Activated CD8-positive, alpha-beta memory T cell treated with anti-CD3 and anti-CD28 coated beads, Interleukin-2, amount 10 ng/mL, durations not matched to agents 7 days and 5 days (primary cell): ENCODE results near the gene SOCS7. TPM values are rescaled to one million over a fixed set of nuclear protein-coding genes. Genes with fewer than 3 reads are reported as not detected.
A peak's percentile ranks its signal among the peaks of the same experiment; 100 is the strongest.

Experiments used
- ATAC-seq: fragments of 150-1000 bp; cut with Tn5 transposase; one replicate; pipeline ENCODE4 v1.10.0; 2021; ENCODE audit warnings: moderate library complexity
- CTCF ChIA-PET: fragments of 350-600 bp; sonication (Branson Sonifier 250); formaldehyde crosslinking; loops from one replicate; lab custom pipeline; 2021; ENCODE audit warnings: antibody characterized with exemption; lab: Charles Lee
- DNase-seq: peaks from one replicate; pipeline ENCODE4 v3.0.0-alpha.2; 2020
- H3K27ac Mint-ChIP-seq: one replicate; pipeline ENCODE4 v1.8.0; 2021; ENCODE audit warnings: mild to moderate bottlenecking, mixed read lengths
- H3K27me3 Mint-ChIP-seq: one replicate; pipeline ENCODE4 v1.8.0; 2021; ENCODE audit warnings: mixed read lengths
- H3K36me3 Mint-ChIP-seq: one replicate; pipeline ENCODE4 v1.8.0; 2021; ENCODE audit warnings: mild to moderate bottlenecking, mixed read lengths
- H3K4me1 Mint-ChIP-seq: one replicate; pipeline ENCODE4 v1.8.0; 2021; ENCODE audit warnings: mixed read lengths
- H3K4me3 Mint-ChIP-seq: one replicate; pipeline ENCODE4 v1.8.0; 2021; ENCODE audit warnings: mild to moderate bottlenecking, moderate library complexity, mixed read lengths
- H3K9me3 Mint-ChIP-seq: one replicate; pipeline ENCODE4 v1.8.0; 2022; ENCODE audit warnings: low read depth, mixed read lengths
- total RNA-seq, 2 experiments: library from RNA; stranded (reverse); gene quantifications; one replicate each; pipeline ENCODE4 v1.2.3, GENCODE V29; 2021

SOCS7 gene
- total RNA-seq, 2 experiments from 2014 or later = 16.2 to 16.8 TPM

DNA sequence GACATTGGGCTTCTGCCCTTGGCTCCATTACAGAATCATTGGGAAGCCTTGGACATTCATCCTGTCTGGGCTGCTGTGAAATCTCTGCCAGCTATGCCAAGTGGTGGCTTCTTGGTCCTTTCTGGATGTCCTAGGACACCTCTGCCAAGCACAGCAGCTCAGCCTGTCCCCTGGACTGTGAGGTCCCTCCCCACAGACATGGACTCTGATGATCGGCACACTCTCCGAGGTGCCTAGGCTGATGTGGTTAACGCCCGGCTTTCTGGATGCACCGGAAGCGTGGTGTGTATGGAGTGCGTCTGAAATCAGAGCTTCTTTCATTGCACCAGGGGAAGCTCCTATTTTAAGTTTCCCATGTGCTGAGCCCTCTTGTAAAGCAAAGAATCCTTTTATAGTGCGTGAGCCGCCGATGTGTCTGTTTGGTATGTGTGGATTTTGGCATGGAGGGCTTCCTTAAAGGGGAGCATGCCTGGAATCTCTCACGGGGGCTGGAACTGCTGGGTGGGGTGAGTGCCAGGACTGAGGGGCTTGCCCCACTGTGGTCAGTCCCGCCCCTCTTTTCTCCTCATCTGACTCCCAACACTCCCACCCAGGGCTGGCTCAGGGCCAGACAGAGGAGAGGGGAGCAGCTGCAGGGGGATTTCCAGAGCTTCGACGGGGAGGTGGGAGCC, 69.7 kb downstream of the SOCS7 start:
- Mint-ChIP-seq H3K9me3 (no peaks in the 10 kb centered on the region), H3K27ac (no peak overlapping the region), H3K36me3 (no peaks in the 10 kb centered on the region), H3K4me1 (no peaks in the 10 kb centered on the region), H3K27me3 (peaks cover 74% of the 10 kb centered on the region), H3K4me3 (no peak overlapping the region)
- ATAC-seq (no peak), DNase-seq (no peak)
- CTCF ChIA-PET = interaction anchor here (0.5 to 4.1 kb wide), 5 partner anchors 10 to 246 kb away, joined by 3 to 32 read pairs (median 3); partner anchors contain the start of gene SOCS7

DNA sequence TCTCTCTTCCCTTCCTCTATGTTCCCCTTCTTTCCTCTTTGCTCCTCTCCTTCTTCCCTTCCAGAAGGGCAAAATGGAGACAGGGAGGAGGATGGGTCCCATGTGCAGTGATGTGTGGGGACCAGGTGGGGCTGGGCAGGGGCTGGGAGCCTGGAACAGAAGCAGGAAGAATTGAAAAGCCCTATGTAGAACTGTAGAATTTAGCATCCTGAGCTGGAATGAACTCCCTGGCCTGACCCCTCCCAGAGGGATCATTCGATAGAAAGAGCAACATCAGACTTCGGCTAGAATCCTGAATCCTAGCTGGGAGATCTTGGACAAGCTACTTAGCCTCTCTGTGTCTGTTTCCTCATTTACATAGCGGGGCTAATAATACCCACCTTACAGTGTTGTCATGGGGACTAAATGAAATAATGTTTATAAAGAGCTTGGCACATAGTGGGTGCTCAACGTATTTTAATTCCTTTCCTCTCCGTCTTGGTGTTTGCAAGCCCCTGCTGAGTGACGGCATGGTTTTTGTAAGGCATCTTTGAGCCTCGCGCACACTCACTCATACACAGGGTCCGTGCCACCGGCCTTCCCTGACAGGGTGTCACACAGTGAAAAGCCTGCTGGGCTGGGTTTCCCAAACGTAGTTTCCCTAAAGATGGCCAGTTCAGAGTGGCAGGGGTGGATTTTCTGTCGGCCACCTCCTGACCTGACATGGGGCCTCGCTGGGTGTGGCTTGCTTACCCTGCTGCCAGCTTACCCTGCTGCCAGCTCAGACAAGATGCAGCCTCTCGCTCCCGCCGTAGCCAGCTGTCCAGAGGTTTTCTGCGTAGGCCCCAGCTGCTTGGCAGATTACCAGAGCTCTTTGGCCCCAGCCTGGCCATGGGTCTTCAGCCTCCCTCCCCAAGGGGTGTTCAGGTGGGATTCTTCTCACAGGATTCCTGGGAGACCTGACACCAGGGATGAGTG, 70.5 kb downstream of the SOCS7 start:
- ATAC-seq = no peak
- no peak overlapping the region for H3K27ac Mint-ChIP-seq
- peaks cover 72% of the 10 kb centered on the region for H3K27me3 Mint-ChIP-seq
- H3K36me3 Mint-ChIP-seq = no peaks in the 10 kb centered on the region
- CTCF ChIA-PET = interaction anchor here (0.5 to 4.1 kb wide), 5 partner anchors 9 to 106 kb away, joined by 3 to 32 read pairs (median 3); partner anchors contain the start of gene SOCS7
- H3K9me3 Mint-ChIP-seq = no peaks in the 10 kb centered on the region
- H3K4me3 Mint-ChIP-seq = no peak overlapping the region
- no peak for DNase-seq
- no peaks in the 10 kb centered on the region for H3K4me1 Mint-ChIP-seq

DNA sequence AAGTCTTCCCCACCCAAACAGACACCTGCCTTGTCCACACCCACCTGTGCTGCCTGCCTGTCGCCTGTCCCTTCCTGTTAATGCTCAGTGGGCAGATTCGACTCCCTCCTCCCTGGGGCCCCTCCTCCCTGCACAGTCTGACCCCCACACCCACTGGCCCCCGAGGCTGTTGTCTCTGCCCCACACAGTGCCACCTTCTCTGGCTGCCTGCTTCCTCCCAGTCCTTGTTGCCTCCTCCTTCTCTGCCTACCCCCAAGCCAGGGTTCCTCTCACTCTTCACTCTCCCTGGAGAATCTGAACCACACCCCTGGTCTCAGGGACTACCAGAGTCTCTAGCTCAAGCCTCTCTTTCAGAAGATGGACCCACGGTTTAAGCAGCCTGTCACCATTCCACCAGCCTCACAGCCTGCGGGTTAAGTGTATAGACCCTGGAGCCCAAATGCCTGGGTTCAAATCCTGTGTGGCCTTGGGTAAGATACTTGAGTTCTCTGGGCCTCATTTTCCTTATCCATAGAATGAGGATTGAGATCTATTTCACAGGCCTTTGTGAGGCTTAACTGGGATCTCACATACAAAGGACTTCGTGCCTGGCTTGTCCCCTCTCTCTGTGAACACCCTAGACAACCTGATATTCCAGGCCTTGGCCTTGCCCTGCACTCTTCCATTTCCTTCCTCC, 72.8 kb downstream of the SOCS7 start:
- Mint-ChIP-seq H3K27me3 (peaks cover 67% of the 10 kb centered on the region), H3K36me3 (no peaks in the 10 kb centered on the region), H3K4me3 (no peak overlapping the region), H3K9me3 (no peaks in the 10 kb centered on the region), H3K27ac (no peak overlapping the region), H3K4me1 (peaks cover 6% of the 10 kb centered on the region)
- no peak for ATAC-seq
- CTCF ChIA-PET = interaction anchor here (0.7 to 4.1 kb wide), 19 partner anchors 8 to 243 kb away, joined by 3 to 32 read pairs (median 4); partner anchors contain the start of gene SOCS7
- DNase-seq = no peak

DNA sequence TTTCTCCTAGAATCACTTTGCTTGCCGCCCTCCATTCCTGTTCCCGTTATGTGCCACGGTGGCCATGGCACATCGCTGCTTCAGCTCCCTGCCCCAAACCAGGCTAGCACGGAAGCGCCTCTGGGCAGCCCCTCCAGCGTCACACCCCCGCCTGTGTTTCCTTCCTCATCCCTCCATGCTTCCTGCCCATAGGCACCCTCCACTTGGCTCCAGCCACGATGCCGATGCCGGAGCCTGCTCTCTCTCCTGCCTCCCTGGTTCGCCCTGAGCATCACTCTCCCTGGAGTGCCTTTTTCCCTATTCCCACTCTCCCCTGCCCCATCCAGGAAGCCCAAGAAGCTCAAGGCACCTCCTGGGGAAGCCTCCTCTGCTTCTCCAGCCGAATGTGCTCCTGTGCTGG, 73.4 kb downstream of the SOCS7 start:
- CTCF ChIA-PET = no interaction called here
- Mint-ChIP-seq H3K4me3 (no peak overlapping the region), H3K4me1 (peaks cover 7% of the 10 kb centered on the region), H3K9me3 (no peaks in the 10 kb centered on the region), H3K27ac (no peak overlapping the region), H3K27me3 (peaks cover 67% of the 10 kb centered on the region), H3K36me3 (no peaks in the 10 kb centered on the region)
- ATAC-seq (no peak), DNase-seq (no peak)

DNA sequence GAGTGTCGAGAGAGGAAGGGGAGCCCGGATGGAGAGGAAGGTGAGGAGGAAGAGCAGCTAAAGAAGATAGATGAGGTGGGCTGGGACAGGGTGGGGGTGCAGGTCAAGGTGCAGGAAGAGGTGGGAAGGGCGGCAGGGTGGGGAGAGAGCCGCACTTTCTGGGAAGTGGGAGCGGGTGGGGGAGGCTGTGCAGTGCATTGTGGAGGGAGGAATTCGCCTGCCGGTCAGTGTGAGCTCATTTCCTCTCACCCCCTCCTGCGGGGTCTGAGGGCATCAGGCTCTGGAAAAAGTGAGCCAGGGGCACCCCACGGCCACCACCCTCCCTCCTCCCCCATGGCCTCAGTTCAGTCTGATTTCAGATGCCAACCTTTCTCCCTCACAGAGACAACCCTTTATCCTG, 74.1 kb downstream of the SOCS7 start:
- Mint-ChIP-seq H3K27me3 (peaks cover 67% of the 10 kb centered on the region), H3K4me3 (no peak overlapping the region), H3K36me3 (no peaks in the 10 kb centered on the region), H3K9me3 (no peaks in the 10 kb centered on the region), H3K4me1 (peaks cover 7% of the 10 kb centered on the region), H3K27ac (no peak overlapping the region)
- CTCF ChIA-PET = interaction anchor here (0.8 to 1.9 kb wide), 2 partner anchors 11 to 17 kb away, joined by 3 to 7 read pairs; no protein-coding TSS in a partner anchor
- ATAC-seq (no peak), DNase-seq (no peak)

DNA sequence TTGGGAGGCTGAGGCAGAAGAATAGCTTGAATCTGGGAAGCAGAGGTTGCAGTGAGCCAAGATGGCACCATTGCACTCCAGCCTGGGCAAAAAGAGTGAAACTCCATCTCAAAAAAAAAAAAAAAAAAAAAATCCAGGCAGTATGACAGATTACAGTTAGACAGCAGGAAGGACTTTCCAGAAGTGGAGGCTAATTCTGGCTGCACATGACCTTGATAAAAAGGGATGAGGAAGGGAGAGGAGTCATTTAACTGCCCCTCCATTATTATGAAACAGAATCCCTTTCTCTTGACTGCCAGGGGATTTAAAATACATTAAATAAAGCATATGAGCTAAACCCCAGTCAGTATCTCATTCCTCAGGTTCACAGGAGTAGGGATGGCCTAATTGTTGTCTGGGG, 74.8 kb downstream of the SOCS7 start:
- H3K27me3 Mint-ChIP-seq = peaks cover 69% of the 10 kb centered on the region
- CTCF ChIA-PET = interaction anchor here (0.7 to 1.9 kb wide), 5 partner anchors 12 to 241 kb away, joined by 3 to 7 read pairs (median 3); no protein-coding TSS in a partner anchor
- ATAC-seq (no peak), DNase-seq (no peak)
- H3K27ac Mint-ChIP-seq = no peak overlapping the region
- no peaks in the 10 kb centered on the region for H3K9me3 Mint-ChIP-seq
- H3K36me3 Mint-ChIP-seq = no peaks in the 10 kb centered on the region
- H3K4me3 Mint-ChIP-seq = no peak overlapping the region
- H3K4me1 Mint-ChIP-seq = peaks cover 7% of the 10 kb centered on the region

DNA sequence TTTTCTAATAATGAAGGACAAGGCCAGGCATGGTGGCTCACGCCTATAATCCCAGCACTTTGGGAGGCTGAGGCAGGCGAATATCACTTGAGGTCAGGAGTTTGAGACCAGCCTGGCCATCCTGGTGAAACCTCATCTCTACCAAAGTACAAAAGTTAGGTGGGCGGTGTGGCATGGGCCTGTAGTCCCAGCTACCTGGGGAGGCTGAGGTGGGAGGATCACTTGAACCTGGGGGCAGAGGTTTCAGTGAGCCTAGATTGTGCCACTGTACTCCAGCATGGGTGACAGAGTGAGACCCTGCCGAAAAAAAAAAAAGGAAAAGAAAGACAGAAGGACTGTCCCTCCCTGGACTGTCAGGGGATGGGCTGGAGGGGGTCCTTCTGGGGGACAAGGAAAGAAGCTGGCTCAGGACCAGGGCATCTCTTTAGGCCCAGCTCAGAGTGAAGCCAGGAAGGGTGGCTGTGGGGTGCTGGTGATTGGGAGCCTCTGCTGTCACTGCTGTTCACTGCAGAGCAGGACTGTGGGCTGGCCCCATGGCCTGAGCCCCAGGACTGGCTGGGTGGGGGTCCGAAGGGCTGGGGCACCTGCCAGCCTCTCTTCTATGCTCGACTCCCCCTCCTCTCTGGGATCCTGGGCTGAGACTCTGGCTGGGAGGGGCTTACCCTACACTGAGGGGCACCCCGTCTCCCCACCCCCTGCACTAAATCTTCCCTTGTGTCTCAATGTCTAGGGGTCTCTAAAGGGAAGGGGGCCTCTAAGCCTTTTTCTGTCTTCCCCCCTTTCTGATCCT, 75.7 kb downstream of the SOCS7 start:
- ATAC-seq = no peak
- peaks cover 7% of the 10 kb centered on the region for H3K4me1 Mint-ChIP-seq
- H3K4me3 Mint-ChIP-seq = peak overlapping the region; percentile 61
- no peak for DNase-seq
- H3K9me3 Mint-ChIP-seq = no peaks in the 10 kb centered on the region
- H3K36me3 Mint-ChIP-seq = no peaks in the 10 kb centered on the region
- CTCF ChIA-PET = interaction anchor here (0.7 to 1.9 kb wide), 5 partner anchors 13 to 240 kb away, joined by 3 to 9 read pairs (median 4); no protein-coding TSS in a partner anchor
- H3K27me3 Mint-ChIP-seq = peaks cover 64% of the 10 kb centered on the region
- no peak overlapping the region for H3K27ac Mint-ChIP-seq

DNA sequence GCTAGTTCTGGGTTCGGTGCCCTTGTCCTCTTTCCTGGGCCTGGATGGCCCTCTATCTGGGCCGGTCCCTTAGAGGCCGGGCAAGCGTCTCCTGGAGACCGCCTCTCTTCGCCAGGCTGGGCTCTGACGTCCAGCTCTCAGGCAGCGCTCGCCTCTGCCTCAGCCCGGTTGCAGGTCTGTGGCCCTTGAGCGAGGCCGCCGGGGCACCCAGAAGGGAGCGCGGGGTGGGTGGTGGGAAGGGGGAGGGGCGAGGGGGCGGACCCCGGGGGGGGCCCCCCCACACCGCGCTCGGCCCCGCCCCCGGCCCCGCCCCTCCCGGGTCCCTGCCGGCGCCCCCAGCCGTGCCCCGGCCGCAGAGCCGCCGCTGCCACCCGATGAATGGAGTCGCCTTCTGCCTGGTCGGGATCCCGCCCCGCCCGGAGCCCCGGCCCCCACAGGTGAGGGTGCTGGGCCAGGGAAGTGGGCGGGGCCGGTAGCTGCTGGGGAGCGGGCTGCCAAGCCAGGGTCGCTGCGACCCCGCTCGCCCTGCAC, 76.5 kb downstream of the SOCS7 start, which contains the start of gene ARHGAP23:
Gene ARHGAP23, plus strand, starts transcription at position 353 of the 531 bp plus-strand sequence. Its CDS starts 22 bp downstream, at position 375.
- H3K27me3 Mint-ChIP-seq = peaks cover 58% of the 10 kb centered on the region
- no peaks in the 10 kb centered on the region for H3K36me3 Mint-ChIP-seq
- DNase-seq = no peak
- peaks cover 7% of the 10 kb centered on the region for H3K4me1 Mint-ChIP-seq
- ATAC-seq = peak; percentile 51
- CTCF ChIA-PET = interaction anchor here (1.0 to 1.5 kb wide), 2 partner anchors 14 to 79 kb away, joined by 3 to 9 read pairs; no protein-coding TSS in a partner anchor
- peak within 1 kb of the TSS; percentile 61 for H3K4me3 Mint-ChIP-seq
- no peaks in the 10 kb centered on the region for H3K9me3 Mint-ChIP-seq
- no peak within 1 kb of the TSS for H3K27ac Mint-ChIP-seq

DNA sequence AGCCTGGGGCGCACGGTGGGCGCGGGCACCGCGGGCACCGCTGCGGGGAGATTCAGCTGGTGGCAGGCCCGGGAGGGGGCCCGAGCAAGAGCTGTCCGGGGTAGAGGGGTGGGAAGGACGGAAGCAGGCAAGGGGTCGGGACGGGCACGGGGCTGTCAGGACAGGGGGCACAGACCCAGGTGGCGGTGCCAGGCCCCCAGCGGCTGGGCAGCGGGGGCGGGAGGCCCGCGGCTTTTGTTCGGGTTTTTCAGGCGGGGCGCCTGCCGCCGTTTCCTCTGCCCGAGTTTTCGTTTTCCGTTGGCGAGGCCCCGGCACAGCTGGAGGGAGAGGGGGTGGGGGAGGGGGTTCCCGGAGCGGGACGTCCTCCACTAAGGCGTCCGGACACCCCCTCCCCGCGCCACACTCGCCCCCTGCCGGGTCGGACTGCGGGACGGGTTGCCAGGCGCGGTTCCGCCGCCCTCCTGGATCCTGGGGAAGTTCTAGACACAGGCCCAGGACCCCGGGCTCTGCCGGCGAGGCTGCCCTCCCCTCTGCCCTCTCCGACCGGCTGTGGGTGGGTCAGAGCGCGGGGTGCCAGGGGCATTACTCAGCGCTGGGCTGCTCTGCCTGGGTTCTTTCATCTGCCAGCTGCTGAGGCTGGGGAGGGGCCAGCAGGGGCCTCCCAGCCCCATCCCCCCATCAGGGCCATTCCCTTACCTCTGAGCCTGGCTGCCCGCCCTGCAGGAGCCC, 77.2 kb downstream of the SOCS7 start:
- peak; percentile 38 for ATAC-seq
- Mint-ChIP-seq H3K4me1 (peaks cover 7% of the 10 kb centered on the region), H3K27me3 (peaks cover 55% of the 10 kb centered on the region), H3K4me3 (no peak overlapping the region), H3K27ac (no peak overlapping the region), H3K9me3 (no peaks in the 10 kb centered on the region), H3K36me3 (no peaks in the 10 kb centered on the region)
- CTCF ChIA-PET = interaction anchor here (1.0 to 1.5 kb wide), 2 partner anchors 14 to 80 kb away, joined by 3 to 9 read pairs; no protein-coding TSS in a partner anchor
- DNase-seq = no peak

DNA sequence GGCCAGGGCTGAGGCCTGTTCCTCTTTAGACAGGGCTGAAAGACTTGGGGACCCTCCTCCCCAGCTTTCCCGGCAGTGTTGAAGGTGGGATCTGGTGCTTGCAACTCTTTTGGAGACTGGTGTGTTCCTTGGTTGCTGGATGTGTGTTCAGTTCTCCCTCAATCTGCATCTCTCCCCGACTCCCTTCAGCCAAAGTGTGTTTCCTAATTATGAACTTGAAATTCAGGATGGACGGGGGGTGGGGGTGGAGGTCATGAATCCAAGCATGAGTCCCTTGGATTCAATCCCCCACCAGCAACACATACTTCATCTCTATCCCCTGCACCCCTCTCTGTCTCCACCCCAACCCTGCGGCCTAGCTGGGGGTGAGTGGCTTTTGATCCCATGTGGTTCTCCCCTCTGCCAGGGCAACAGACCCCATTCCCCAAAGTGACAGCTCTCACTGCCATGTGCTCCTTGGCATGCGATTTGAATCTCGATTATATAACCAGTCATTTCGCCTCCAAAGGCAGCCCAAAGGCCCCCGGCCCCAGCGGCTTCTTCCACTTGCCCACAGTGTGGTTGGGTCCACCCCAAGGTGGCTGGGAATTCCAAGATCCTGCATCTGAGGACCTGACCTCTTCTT, 77.9 kb downstream of the SOCS7 start:
- H3K9me3 Mint-ChIP-seq = no peaks in the 10 kb centered on the region
- H3K4me1 Mint-ChIP-seq = peaks cover 7% of the 10 kb centered on the region
- no peak overlapping the region for H3K4me3 Mint-ChIP-seq
- no peak overlapping the region for H3K27ac Mint-ChIP-seq
- H3K36me3 Mint-ChIP-seq = no peaks in the 10 kb centered on the region
- ATAC-seq (no peak), DNase-seq (no peak)
- peaks cover 49% of the 10 kb centered on the region for H3K27me3 Mint-ChIP-seq
- CTCF ChIA-PET = no interaction called here

DNA sequence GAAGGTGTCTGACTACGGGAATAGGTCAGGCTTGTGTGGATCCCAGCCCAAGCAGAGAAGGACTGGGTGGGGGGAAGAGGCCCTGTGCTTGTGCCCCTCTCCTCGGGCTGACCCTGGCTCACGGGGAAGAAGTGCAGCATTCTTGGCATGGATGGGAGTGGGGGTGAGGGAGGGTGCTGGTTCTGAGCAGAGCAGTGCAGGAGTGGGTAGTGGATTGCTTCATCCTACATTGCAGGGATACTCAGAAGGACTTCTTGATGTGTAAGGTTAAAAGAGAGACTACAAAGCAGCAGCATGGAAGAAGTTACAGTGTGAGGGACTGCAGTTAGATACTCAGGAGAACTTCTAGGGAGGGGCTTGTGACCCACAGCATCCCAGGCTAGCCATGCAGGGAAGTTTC, 78.7 kb downstream of the SOCS7 start:
- Mint-ChIP-seq H3K9me3 (no peaks in the 10 kb centered on the region), H3K36me3 (no peaks in the 10 kb centered on the region), H3K27me3 (peaks cover 42% of the 10 kb centered on the region), H3K27ac (no peak overlapping the region), H3K4me1 (peaks cover 7% of the 10 kb centered on the region), H3K4me3 (no peak overlapping the region)
- no peak for ATAC-seq
- CTCF ChIA-PET = no interaction called here
- no peak for DNase-seq
